ENCODE measurements around the gene PSMB5.

GRCh38 chr14:23062002-23062401 is 27.3 kb upstream of the PSMB5 start:
- TF ChIP-seq CTCF (IDR thresholded peaks at IDR 0.05) (no peak), POLR2A (IDR thresholded peaks at IDR 0.05) (no peak)
